Measurements from ENCODE around the gene TMEM258. TPM values are rescaled to one million over a fixed set of nuclear protein-coding genes. Genes with fewer than 3 reads are reported as not detected.
A peak's percentile ranks its signal among the peaks of the same experiment; 100 is the strongest.

TMEM258 gene
- total and polyA plus RNA-seq, 9 of the 15 experiments (the other 6 are each of a cell fraction or from before 2014, with no cell fraction given) = 97.2 to 856 (median 231) TPM

DNA sequence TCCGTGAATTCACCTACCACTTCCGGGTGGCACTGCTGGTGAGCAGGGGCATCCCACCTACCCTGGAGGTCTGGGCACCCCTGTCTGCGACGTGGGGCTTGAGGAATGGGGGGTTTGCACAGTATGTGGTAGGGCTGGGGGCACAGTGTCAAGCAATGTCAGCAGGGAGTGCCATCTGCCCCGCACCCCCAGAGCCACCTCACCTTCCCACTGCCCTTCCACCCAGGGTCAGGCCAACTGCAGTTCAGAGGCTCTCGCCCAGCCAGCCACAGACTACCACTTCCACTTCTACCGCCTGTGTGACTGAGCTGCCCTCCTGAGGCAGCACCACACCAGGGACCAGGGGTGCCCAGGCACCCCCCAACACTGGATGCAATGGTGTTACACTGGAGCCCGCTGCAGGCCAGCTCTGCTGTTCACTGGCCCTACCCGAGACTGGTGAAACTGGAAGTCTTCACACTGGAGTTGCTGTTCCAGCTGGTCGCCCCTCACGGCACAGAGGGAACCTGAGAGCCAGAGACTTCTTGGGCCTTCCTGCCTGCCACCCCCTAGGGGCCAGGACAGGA is 6.5 kb downstream of the TMEM258 start:
- TF ChIP-seq BMI1 (IDR thresholded peaks at IDR 0.05; ENCODE audit: low read length) = no peak
- TF ChIP-seq POLR2G (IDR thresholded peaks at IDR 0.05; ENCODE audit: low read depth, low read length) = peak; percentile 73
- TF ChIP-seq RBFOX2 (IDR thresholded peaks at IDR 0.05; ENCODE audit: low read depth, low read length) = peak; percentile 50; the same call in 1 of the 2 replicates
- TF ChIP-seq POLR2AphosphoS5 (IDR thresholded peaks at IDR 0.05; ENCODE audit: control insufficient read depth, insufficient read depth, low read depth, low read length) = peak; percentile 7; the same call in 1 of the 2 replicates
- TF ChIP-seq CTCFL (IDR thresholded peaks at IDR 0.05; ENCODE audit: borderline replicate concordance, insufficient read depth, low read depth, low read length, poor library complexity, severe bottlenecking) = no peak
- TF ChIP-seq CCNT2 (IDR thresholded peaks at IDR 0.05; ENCODE audit: borderline replicate concordance, extremely low read depth, insufficient read length, low read depth, low read length) = no peak
- no peak for TF ChIP-seq PTRF (tag; IDR thresholded peaks at IDR 0.05)
- Histone ChIP-seq H3K79me2 (ENCODE audit: control insufficient read depth, insufficient read depth, low read length) (peaks cover 12% of the 10 kb centered on the region), H3K27ac (ENCODE audit: extremely low read depth, low read depth, low read length) (no peak overlapping the region), H3K36me3 (ENCODE audit: control insufficient read depth, insufficient read depth, low read length) (peaks cover 84% of the 10 kb centered on the region), H3K4me2 (ENCODE audit: insufficient read depth, low read length) (no peak overlapping the region), H3K4me1 (replicated peaks in 1 of 2; ENCODE audit: control insufficient read depth in 2 of 2, insufficient read depth in 2 of 2, low read length in 2 of 2) (peaks cover 0 to 13% of the 10 kb centered on the region in 2 experiments; a peak in 2 of 5 replicates), H3K4me3 (no peak overlapping the region), H3K9me3 (replicated peaks; ENCODE audit: control insufficient read depth, insufficient read depth, low read depth, low read length) (no peaks in the 10 kb centered on the region), H3K27me3 (ENCODE audit: control insufficient read depth in 2 of 2, insufficient read depth in 2 of 2, low read length in 2 of 2) (no peaks in the 10 kb centered on the region), H3K9ac (ENCODE audit: insufficient read depth in 1 of 2, low read depth in 2 of 2, low read length in 2 of 2) (peak overlapping the region in 1 of 2 experiments; percentile 30; a peak in 2 of 4 replicates), H2AFZ (ENCODE audit: low read depth, low read length) (no peak overlapping the region), H3K9me1 (ENCODE audit: control insufficient read depth, insufficient read depth, low read length) (no peaks in the 10 kb centered on the region), H4K20me1 (replicated peaks; ENCODE audit: control insufficient read depth, insufficient read depth, low read length) (peaks cover 6% of the 10 kb centered on the region)
- no TSS peak for BruUV-seq (replicated peaks)
- no peak for ATAC-seq
- ChIA-PET POLR2A (interaction anchor here (0.5 to 1.5 kb wide), 5 partner anchors 16 to 78 kb away, joined by 3 to 5 read pairs (median 4); no protein-coding TSS in a partner anchor), CTCF (ENCODE audit: low intra/inter-chr PET ratio) (no interaction called here)
- intact Hi-C loops (cut with micrococcal nuclease) = no loop called here
- no peak for DNase-seq (ENCODE audit: extremely low read depth in 1 of 4, low spot score in 3 of 4)
- in situ Hi-C loops (cut with MboI) = no loop called here
- 95% methylated on average over 11 of the region's 11 CpGs for WGBS (ENCODE audit: insufficient coverage, low coverage, missing lambda C conversion rate)
- no peak for FAIRE-seq

Measured in K562 (cell line).